Liver (tissue), 9 donors: ENCODE measurements around the gene SLC10A3. TPM values are rescaled to one million over a fixed set of nuclear protein-coding genes. Genes with fewer than 3 reads are reported as not detected.

ENCODE experiments used
- DNase-seq: peaks from one replicate; pipeline ENCODE4 v3.0.0-alpha.2; 2017; ENCODE audit warnings: low spot score
- H3K27ac ChIP-seq, 2 donors: one replicate each; pipeline ENCODE4 v1.7.0; 2013; ENCODE audit warnings: inconsistent platforms in 2 of 2, low read length in 2 of 2, control low read depth in 1 of 2, low read depth in 1 of 2, mild to moderate bottlenecking in 1 of 2
- H3K27me3 ChIP-seq, 4 donors: one replicate each; pipeline versions ENCODE4 v1.6.1 to v1.7.0; 2013; ENCODE audit warnings: low read length in 3 of 4, inconsistent platforms in 1 of 4, mild to moderate bottlenecking in 1 of 4, moderate library complexity in 1 of 4; ENCODE audit not compliant: control insufficient read depth in 4 of 4, insufficient read depth in 4 of 4
- H3K36me3 ChIP-seq, 4 donors: one replicate each; pipeline versions ENCODE4 v1.6.1 to v1.7.0; 2013; ENCODE audit warnings: low read length in 3 of 4, mild to moderate bottlenecking in 3 of 4, low read depth in 1 of 4, moderate library complexity in 1 of 4; ENCODE audit not compliant: control insufficient read depth in 4 of 4, insufficient read depth in 3 of 4
- H3K4me1 ChIP-seq, 4 donors: one replicate each; pipeline versions ENCODE4 v1.6.1 to v1.7.0; 2013; ENCODE audit warnings: low read length in 3 of 4, mild to moderate bottlenecking in 3 of 4, moderate library complexity in 1 of 4; ENCODE audit not compliant: control insufficient read depth in 4 of 4, insufficient read depth in 4 of 4
- H3K4me3 ChIP-seq, 3 donors: one replicate each; pipeline versions ENCODE4 v1.6.1 to v1.7.0; 2013; ENCODE audit warnings: low read length in 3 of 3, control low read depth in 1 of 3, low read depth in 1 of 3, mild to moderate bottlenecking in 1 of 3
- H3K9ac ChIP-seq, 2 donors: one replicate each; pipeline ENCODE4 v1.7.0; 2013; ENCODE audit warnings: low read length in 2 of 2, mild to moderate bottlenecking in 2 of 2, moderate library complexity in 2 of 2, control low read depth in 1 of 2, low read depth in 1 of 2
- H3K9me3 ChIP-seq, 4 donors: one replicate each; pipeline versions ENCODE4 v1.6.1 to v1.7.0; 2013; ENCODE audit warnings: low read length in 3 of 4; ENCODE audit not compliant: control insufficient read depth in 4 of 4
- CTCF ChIP-seq: fragments of 150-350 bp; IDR thresholded peaks from 2 replicates; pipeline ENCODE4 v1.5.1; 2017; ENCODE audit warnings: improper control_type of control experiment, low read depth, low read length; ENCODE audit not compliant: missing input control
- FOXA2 ChIP-seq: IDR thresholded peaks from 2 replicates; pipeline ENCODE4 v1.6.1; 2016; ENCODE audit warnings: antibody characterized with exemption
- GABPA ChIP-seq, 2 donors: IDR thresholded peaks in 1 of 2; conservative IDR thresholded peaks in 1 of 2; 2 replicates each; pipeline ENCODE4 v1.6.1; 2016; ENCODE audit warnings: antibody characterized with exemption in 2 of 2, mild to moderate bottlenecking in 1 of 2, moderate library complexity in 1 of 2
- HNF4A ChIP-seq, 2 donors: conservative IDR thresholded peaks; 2 replicates each; pipeline ENCODE4 v1.6.1; 2016; ENCODE audit warnings: antibody characterized with exemption in 2 of 2, mild to moderate bottlenecking in 2 of 2
- HNF4G ChIP-seq: IDR thresholded peaks from 2 replicates; pipeline ENCODE4 v1.6.1; 2016; ENCODE audit warnings: antibody characterized with exemption
- JUND ChIP-seq, 2 donors: IDR thresholded peaks; 2 replicates each; pipeline ENCODE4 v1.6.1; 2016; ENCODE audit warnings: antibody characterized with exemption in 2 of 2
- NR2F2 ChIP-seq: IDR thresholded peaks from 2 replicates; pipeline ENCODE4 v1.6.1; 2016; ENCODE audit warnings: antibody characterized with exemption
- RAD21 ChIP-seq, 2 donors: IDR thresholded peaks; 2 replicates each; pipeline ENCODE4 v1.6.1; 2016; ENCODE audit warnings: antibody characterized with exemption in 2 of 2, mild to moderate bottlenecking in 2 of 2
- RXRA ChIP-seq, 2 donors: IDR thresholded peaks; 2 replicates each; pipeline ENCODE4 v1.6.1; 2017 to 2018; ENCODE audit warnings: antibody characterized with exemption in 2 of 2, mild to moderate bottlenecking in 1 of 2
- SP1 ChIP-seq: IDR thresholded peaks from 2 replicates; pipeline ENCODE4 v1.6.1; 2018; ENCODE audit warnings: antibody characterized with exemption, mild to moderate bottlenecking
- TAF1 ChIP-seq: conservative IDR thresholded peaks from 2 replicates; pipeline ENCODE4 v1.6.1; 2016; ENCODE audit warnings: antibody characterized with exemption, mild to moderate bottlenecking
- YY1 ChIP-seq: IDR thresholded peaks from 2 replicates; pipeline ENCODE4 v1.6.1; 2016; ENCODE audit warnings: antibody characterized with exemption, mild to moderate bottlenecking
- WGBS: extraction: QIAGEN DNeasy Blood & Tissue Kit; methylation state at CpG from one replicate; pipeline ENCODE4 v1.1.7; 2013; 5-methylcytosine and 5-hydroxymethylcytosine counted together
- polyA plus RNA-seq, 2 donors: library from polyadenylated mRNA; stranded (reverse) in 1 of 2; unstranded in 1 of 2; fragments of 200-250 nt in 1 of 2; fragments of >200 nt in 1 of 2; fragmentation: Nextera tagmentation in 1 of 2; extraction: Ambion mirVana in 1 of 2; gene quantifications; one replicate each; pipeline versions ENCODE4 v1.2.1 to v1.2.3, GENCODE V29; 2013 to 2015
- total RNA-seq, 2 donors: library from RNA; depleted of rRNA; stranded (reverse); fragments of >200 nt; gene quantifications; one replicate each; pipeline ENCODE4 v1.2.3, GENCODE V29; 2014
- TF ChIP-seq, protein P1 (sequence below): IDR thresholded peaks from 2 replicates; pipeline ENCODE4 v1.6.1; 2016; ENCODE audit warnings: antibody characterized with exemption
- TF ChIP-seq, protein P2 (sequence below): IDR thresholded peaks from 2 replicates; pipeline ENCODE4 v1.6.1; 2016; ENCODE audit warnings: antibody characterized with exemption
- TF ChIP-seq, protein P3 (sequence below): IDR thresholded peaks from 2 replicates; pipeline ENCODE4 v1.6.1; 2016; ENCODE audit warnings: antibody characterized with exemption, mild to moderate bottlenecking
- TF ChIP-seq, protein P4 (sequence below): IDR thresholded peaks from 2 replicates; pipeline ENCODE4 v1.6.1; 2016; ENCODE audit warnings: antibody characterized with exemption
- donor health status: healthy.
- donor health status: healthy.
- donor health status: healthy.
- donor health status: healthy.
- donor health status: healthy.

Gene SLC10A3
- total and polyA plus RNA-seq, 4 donors, result 3.2 to 5.6 (median 4.5) TPM

DNA sequence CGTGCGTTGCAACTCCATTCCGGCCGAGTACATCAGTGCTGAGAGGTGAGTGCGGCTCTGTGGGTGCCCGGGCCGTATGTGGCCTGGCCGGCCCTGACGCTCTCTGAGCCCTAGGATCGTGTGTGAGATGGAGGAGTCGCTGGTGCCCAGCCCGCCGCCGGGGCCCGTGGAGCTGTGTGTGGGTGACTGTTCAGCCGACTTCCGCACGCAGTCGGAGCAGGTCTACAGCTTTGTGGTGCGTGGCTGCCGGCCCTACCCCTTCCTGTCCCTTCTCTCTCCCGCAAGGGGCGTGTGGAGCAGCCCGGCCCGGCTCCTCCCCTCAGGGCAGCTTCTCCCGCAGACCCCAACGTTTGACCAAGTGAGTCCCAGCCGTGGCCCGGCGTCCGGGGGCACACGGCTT is 24.4 kb downstream of the SLC10A3 start:
- H3K4me3 ChIP-seq, result no peak overlapping the region
- no peaks in the 10 kb centered on the region for H3K27me3 ChIP-seq
- no peak overlapping the region for H3K27ac ChIP-seq
- H3K9ac ChIP-seq, result no peak overlapping the region
- peaks cover 0 to 2% (median 0%) of the 10 kb centered on the region in 4 donors for H3K36me3 ChIP-seq
- H3K4me1 ChIP-seq, result no peaks in the 10 kb centered on the region
- 94% methylated on average over 32 of the region's 32 CpGs for WGBS
- no peaks in the 10 kb centered on the region for H3K9me3 ChIP-seq
- no peak for TF ChIP-seq RXRA (IDR thresholded peaks at IDR 0.05)
- TF ChIP-seq RAD21 (IDR thresholded peaks at IDR 0.05), result no peak
- TF ChIP-seq YY1, result no peak
- no peak for TF ChIP-seq CTCF
- TF ChIP-seq, protein P1, sequence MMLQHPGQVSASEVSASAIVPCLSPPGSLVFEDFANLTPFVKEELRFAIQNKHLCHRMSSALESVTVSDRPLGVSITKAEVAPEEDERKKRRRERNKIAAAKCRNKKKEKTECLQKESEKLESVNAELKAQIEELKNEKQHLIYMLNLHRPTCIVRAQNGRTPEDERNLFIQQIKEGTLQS, result no peak
- TF ChIP-seq, protein P2, sequence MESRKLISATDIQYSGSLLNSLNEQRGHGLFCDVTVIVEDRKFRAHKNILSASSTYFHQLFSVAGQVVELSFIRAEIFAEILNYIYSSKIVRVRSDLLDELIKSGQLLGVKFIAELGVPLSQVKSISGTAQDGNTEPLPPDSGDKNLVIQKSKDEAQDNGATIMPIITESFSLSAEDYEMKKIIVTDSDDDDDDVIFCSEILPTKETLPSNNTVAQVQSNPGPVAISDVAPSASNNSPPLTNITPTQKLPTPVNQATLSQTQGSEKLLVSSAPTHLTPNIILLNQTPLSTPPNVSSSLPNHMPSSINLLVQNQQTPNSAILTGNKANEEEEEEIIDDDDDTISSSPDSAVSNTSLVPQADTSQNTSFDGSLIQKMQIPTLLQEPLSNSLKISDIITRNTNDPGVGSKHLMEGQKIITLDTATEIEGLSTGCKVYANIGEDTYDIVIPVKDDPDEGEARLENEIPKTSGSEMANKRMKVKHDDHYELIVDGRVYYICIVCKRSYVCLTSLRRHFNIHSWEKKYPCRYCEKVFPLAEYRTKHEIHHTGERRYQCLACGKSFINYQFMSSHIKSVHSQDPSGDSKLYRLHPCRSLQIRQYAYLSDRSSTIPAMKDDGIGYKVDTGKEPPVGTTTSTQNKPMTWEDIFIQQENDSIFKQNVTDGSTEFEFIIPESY, result no peak
- TF ChIP-seq SP1, result no peak
- TF ChIP-seq, protein P3, sequence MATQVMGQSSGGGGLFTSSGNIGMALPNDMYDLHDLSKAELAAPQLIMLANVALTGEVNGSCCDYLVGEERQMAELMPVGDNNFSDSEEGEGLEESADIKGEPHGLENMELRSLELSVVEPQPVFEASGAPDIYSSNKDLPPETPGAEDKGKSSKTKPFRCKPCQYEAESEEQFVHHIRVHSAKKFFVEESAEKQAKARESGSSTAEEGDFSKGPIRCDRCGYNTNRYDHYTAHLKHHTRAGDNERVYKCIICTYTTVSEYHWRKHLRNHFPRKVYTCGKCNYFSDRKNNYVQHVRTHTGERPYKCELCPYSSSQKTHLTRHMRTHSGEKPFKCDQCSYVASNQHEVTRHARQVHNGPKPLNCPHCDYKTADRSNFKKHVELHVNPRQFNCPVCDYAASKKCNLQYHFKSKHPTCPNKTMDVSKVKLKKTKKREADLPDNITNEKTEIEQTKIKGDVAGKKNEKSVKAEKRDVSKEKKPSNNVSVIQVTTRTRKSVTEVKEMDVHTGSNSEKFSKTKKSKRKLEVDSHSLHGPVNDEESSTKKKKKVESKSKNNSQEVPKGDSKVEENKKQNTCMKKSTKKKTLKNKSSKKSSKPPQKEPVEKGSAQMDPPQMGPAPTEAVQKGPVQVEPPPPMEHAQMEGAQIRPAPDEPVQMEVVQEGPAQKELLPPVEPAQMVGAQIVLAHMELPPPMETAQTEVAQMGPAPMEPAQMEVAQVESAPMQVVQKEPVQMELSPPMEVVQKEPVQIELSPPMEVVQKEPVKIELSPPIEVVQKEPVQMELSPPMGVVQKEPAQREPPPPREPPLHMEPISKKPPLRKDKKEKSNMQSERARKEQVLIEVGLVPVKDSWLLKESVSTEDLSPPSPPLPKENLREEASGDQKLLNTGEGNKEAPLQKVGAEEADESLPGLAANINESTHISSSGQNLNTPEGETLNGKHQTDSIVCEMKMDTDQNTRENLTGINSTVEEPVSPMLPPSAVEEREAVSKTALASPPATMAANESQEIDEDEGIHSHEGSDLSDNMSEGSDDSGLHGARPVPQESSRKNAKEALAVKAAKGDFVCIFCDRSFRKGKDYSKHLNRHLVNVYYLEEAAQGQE, result no peak
- no peak for TF ChIP-seq JUND (IDR thresholded peaks at IDR 0.05)
- no peak for TF ChIP-seq FOXA2
- TF ChIP-seq HNF4A (conservative IDR thresholded peaks at IDR 0.05), result no peak
- no peak for TF ChIP-seq TAF1
- no peak for TF ChIP-seq GABPA (IDR thresholded peaks at IDR 0.05 in 1 of 2, conservative IDR thresholded peaks at IDR 0.05 in 1 of 2)
- no peak for DNase-seq

- no peak overlapping the region for H3K4me3 ChIP-seq
- TF ChIP-seq CTCF, result no peak
- no peak for TF ChIP-seq NR2F2
- TF ChIP-seq JUND (IDR thresholded peaks at IDR 0.05), result no peak
- TF ChIP-seq HNF4G, result no peak
- TF ChIP-seq, protein P4, sequence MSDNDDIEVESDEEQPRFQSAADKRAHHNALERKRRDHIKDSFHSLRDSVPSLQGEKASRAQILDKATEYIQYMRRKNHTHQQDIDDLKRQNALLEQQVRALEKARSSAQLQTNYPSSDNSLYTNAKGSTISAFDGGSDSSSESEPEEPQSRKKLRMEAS, result no peak
- no peak for TF ChIP-seq TAF1
- no peak for DNase-seq
- H3K36me3 ChIP-seq, result peaks cover 0 to 2% (median 0%) of the 10 kb centered on the region in 4 donors
- H3K9me3 ChIP-seq, result no peaks in the 10 kb centered on the region
- WGBS, result 96% methylated on average over 14 of the region's 14 CpGs
- no peaks in the 10 kb centered on the region for H3K4me1 ChIP-seq
- no peaks in the 10 kb centered on the region for H3K27me3 ChIP-seq
- no peak overlapping the region for H3K9ac ChIP-seq
- H3K27ac ChIP-seq, result no peak overlapping the region
These were observed 24.8 kb downstream of the SLC10A3 start for GRCh38 chrX:154465601-154466000.
